Panc1 (cell line): ENCODE measurements around the gene COTL1.

Experiments
- POLR2AphosphoS5 ChIP-seq: IDR thresholded peaks from 2 replicates; pipeline ENCODE4 v1.6.1; 2012; ENCODE audit warnings: mild to moderate bottlenecking, low read depth, low read length, moderate library complexity
- SIN3A ChIP-seq: IDR thresholded peaks from 2 replicates; pipeline ENCODE4 v1.6.1; 2012; ENCODE audit warnings: low read depth, mild to moderate bottlenecking, low read length, moderate library complexity, borderline replicate concordance; ENCODE audit not compliant: insufficient read depth
- TCF7L2 ChIP-seq: IDR thresholded peaks from 2 replicates; pipeline ENCODE4 v1.6.1; 2011; ENCODE audit warnings: mild to moderate bottlenecking, low read depth, low read length, inconsistent platforms
- TF ChIP-seq, protein P1 (sequence below): fragments of 450-650 bp; IDR thresholded peaks from 2 replicates; pipeline ENCODE4 v1.5.1; 2017; ENCODE audit warnings: mild to moderate bottlenecking
- TF ChIP-seq, protein P2 (sequence below), 2 experiments: IDR thresholded peaks; 2 replicates each; pipeline ENCODE4 v1.6.1; 2011 to 2012; ENCODE audit warnings: low read depth in 2 of 2, control low read depth in 1 of 2, low read length in 1 of 2, mild to moderate bottlenecking in 1 of 2, moderate library complexity in 1 of 2; ENCODE audit not compliant: insufficient read depth in 1 of 2

DNA sequence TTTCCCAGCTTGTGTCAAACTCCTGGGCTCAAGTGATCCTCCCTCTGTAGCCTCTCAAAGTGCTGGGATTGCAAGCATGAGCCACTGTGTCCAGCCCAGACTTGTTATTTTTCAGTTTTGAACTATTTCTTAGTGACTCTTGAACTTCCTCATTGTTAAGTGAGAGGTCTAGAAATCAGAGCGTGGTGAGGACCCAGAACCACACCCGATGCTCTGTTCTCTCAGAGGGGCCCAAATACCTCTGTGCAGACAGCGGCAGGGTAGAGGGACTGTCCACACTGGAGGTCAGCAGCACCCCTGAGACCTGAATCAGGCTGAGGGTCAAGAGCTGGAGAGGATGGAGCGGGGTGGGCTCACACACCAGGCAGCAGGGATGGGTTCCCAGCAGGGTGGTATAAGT, 65.7 kb downstream of the COTL1 start:
- TF ChIP-seq, protein P1, sequence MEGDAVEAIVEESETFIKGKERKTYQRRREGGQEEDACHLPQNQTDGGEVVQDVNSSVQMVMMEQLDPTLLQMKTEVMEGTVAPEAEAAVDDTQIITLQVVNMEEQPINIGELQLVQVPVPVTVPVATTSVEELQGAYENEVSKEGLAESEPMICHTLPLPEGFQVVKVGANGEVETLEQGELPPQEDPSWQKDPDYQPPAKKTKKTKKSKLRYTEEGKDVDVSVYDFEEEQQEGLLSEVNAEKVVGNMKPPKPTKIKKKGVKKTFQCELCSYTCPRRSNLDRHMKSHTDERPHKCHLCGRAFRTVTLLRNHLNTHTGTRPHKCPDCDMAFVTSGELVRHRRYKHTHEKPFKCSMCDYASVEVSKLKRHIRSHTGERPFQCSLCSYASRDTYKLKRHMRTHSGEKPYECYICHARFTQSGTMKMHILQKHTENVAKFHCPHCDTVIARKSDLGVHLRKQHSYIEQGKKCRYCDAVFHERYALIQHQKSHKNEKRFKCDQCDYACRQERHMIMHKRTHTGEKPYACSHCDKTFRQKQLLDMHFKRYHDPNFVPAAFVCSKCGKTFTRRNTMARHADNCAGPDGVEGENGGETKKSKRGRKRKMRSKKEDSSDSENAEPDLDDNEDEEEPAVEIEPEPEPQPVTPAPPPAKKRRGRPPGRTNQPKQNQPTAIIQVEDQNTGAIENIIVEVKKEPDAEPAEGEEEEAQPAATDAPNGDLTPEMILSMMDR = no peak
- TF ChIP-seq SIN3A (no peak), POLR2AphosphoS5 (no peak), TCF7L2 (no peak)
- TF ChIP-seq, protein P2, sequence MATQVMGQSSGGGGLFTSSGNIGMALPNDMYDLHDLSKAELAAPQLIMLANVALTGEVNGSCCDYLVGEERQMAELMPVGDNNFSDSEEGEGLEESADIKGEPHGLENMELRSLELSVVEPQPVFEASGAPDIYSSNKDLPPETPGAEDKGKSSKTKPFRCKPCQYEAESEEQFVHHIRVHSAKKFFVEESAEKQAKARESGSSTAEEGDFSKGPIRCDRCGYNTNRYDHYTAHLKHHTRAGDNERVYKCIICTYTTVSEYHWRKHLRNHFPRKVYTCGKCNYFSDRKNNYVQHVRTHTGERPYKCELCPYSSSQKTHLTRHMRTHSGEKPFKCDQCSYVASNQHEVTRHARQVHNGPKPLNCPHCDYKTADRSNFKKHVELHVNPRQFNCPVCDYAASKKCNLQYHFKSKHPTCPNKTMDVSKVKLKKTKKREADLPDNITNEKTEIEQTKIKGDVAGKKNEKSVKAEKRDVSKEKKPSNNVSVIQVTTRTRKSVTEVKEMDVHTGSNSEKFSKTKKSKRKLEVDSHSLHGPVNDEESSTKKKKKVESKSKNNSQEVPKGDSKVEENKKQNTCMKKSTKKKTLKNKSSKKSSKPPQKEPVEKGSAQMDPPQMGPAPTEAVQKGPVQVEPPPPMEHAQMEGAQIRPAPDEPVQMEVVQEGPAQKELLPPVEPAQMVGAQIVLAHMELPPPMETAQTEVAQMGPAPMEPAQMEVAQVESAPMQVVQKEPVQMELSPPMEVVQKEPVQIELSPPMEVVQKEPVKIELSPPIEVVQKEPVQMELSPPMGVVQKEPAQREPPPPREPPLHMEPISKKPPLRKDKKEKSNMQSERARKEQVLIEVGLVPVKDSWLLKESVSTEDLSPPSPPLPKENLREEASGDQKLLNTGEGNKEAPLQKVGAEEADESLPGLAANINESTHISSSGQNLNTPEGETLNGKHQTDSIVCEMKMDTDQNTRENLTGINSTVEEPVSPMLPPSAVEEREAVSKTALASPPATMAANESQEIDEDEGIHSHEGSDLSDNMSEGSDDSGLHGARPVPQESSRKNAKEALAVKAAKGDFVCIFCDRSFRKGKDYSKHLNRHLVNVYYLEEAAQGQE (IDR thresholded peaks at IDR 0.05; ENCODE audit: insufficient read depth in 1 of 2, low read depth in 2 of 2, low read length in 1 of 2) = no peak
